PC-9 (cell line): ENCODE measurements around the gene PDE4B. TPM values are rescaled to one million over a fixed set of nuclear protein-coding genes. Genes with fewer than 3 reads are reported as not detected.

Source experiments
- BruUV-seq: library from RNA; stranded (reverse); fragments of 400-500 nt; replicated peaks from 2 replicates; lab custom pipeline; 2021; lab: Mats Ljungman, UMichigan
- CTCF ChIA-PET: fragments of 300-600 bp; sonication (Branson Sonifier 250); formaldehyde crosslinking; loops from one replicate; lab custom pipeline; 2022; ENCODE audit warnings: antibody characterized with exemption; lab: Charles Lee
- POLR2A ChIA-PET: fragments of 300-600 bp; sonication (Branson Sonifier 250); formaldehyde crosslinking; loops from one replicate; lab custom pipeline; 2022; ENCODE audit warnings: antibody characterized with exemption; ENCODE audit not compliant: unreplicated experiment; lab: Charles Lee
- DNase-seq, 2 experiments: peaks; one replicate each; pipeline versions ENCODE4 v3.0.0 to v3.0.0-alpha.2; 2015 to 2022; ENCODE audit warnings: mixed read lengths in 1 of 2
- H2AFZ ChIP-seq: fragments of 200-600 bp; sonication (generic); 2 replicates; pipeline ENCODE4 v1.8.1; 2017; ENCODE audit warnings: antibody characterized with exemption
- H3F3A ChIP-seq: fragments of 200-600 bp; sonication (generic); 2 replicates; pipeline ENCODE4 v1.8.1; 2017; ENCODE audit warnings: antibody characterized with exemption, mild to moderate bottlenecking, low read depth; ENCODE audit not compliant: insufficient read depth
- H3K27ac ChIP-seq: fragments of 200-600 bp; sonication (generic); 2 replicates; pipeline ENCODE4 v1.6.1; 2016; ENCODE audit warnings: mixed run types
- H3K27me3 ChIP-seq: fragments of 200-600 bp; sonication (generic); 2 replicates; pipeline ENCODE4 v1.6.1; 2016; ENCODE audit warnings: low read depth, mixed run types; ENCODE audit not compliant: insufficient read depth
- H3K36me3 ChIP-seq: fragments of 200-600 bp; sonication (generic); 2 replicates; pipeline ENCODE4 v1.6.1; 2016; ENCODE audit warnings: low read depth, mixed run types
- H3K4me1 ChIP-seq: fragments of 200-600 bp; sonication (generic); replicated peaks from 2 replicates; pipeline ENCODE4 v1.6.1; 2016; ENCODE audit warnings: mixed run types; ENCODE audit not compliant: insufficient read depth
- H3K4me2 ChIP-seq: fragments of 200-600 bp; sonication (generic); 2 replicates; pipeline ENCODE4 v1.6.1; 2017; ENCODE audit warnings: mixed run types
- H3K4me3 ChIP-seq: fragments of 200-600 bp; sonication (generic); 2 replicates; pipeline ENCODE4 v1.6.1; 2016; ENCODE audit warnings: mixed run types
- H3K79me2 ChIP-seq: fragments of 200-600 bp; sonication (generic); 2 replicates; pipeline ENCODE4 v1.6.1; 2017; ENCODE audit warnings: low read depth, mixed run types
- H3K9me2 ChIP-seq: fragments of 200-600 bp; sonication (generic); 2 replicates; pipeline ENCODE4 v1.8.1; 2017; ENCODE audit warnings: mild to moderate bottlenecking; ENCODE audit not compliant: insufficient read depth
- H3K9me3 ChIP-seq: fragments of 200-600 bp; sonication (generic); 2 replicates; pipeline ENCODE4 v1.8.1; 2016; ENCODE audit warnings: low read depth; ENCODE audit not compliant: insufficient read depth
- H4K20me1 ChIP-seq: fragments of 200-600 bp; sonication (generic); 2 replicates; pipeline ENCODE4 v1.8.1; 2017; ENCODE audit not compliant: insufficient read depth
- CTCF ChIP-seq: fragments of 200-600 bp; sonication (generic); conservative IDR thresholded peaks from 2 replicates; pipeline ENCODE4 v1.6.1; 2017; ENCODE audit warnings: mixed run types, antibody characterized with exemption, mild to moderate bottlenecking, moderate library complexity
- EZH2 ChIP-seq: fragments of 200-600 bp; sonication (generic); IDR thresholded peaks from 2 replicates; pipeline ENCODE4 v1.8.0; 2017; ENCODE audit warnings: antibody characterized with exemption, low read depth
- intact Hi-C: fragments of 100-400 bp; cut with micrococcal nuclease; formaldehyde crosslinking; loops from one replicate; pipeline ENCODE4 v1.10.0; 2022; ENCODE audit not compliant: unreplicated experiment
- total RNA-seq: library from RNA; stranded (reverse); gene quantifications from 2 replicates; pipeline ENCODE4 v1.2.3, GENCODE V29; 2021

PDE4B gene
- total RNA-seq, 1 experiment from 2014 or later = 1.3 TPM

GRCh38 chr1:66335125-66335524, 542.4 kb downstream of the PDE4B start:
- Histone ChIP-seq H3K4me1 (no peaks in the 10 kb centered on the region), H3K27me3 (no peaks in the 10 kb centered on the region), H3K9me3 (no peaks in the 10 kb centered on the region), H3K9me2 (no peaks in the 10 kb centered on the region), H3K27ac (no peak overlapping the region), H3K36me3 (no peaks in the 10 kb centered on the region), H3K4me3 (no peak overlapping the region), H3F3A (no peaks in the 10 kb centered on the region), H2AFZ (no peak overlapping the region), H3K4me2 (no peak overlapping the region), H3K79me2 (no peaks in the 10 kb centered on the region), H4K20me1 (no peaks in the 10 kb centered on the region)
- no peak for TF ChIP-seq EZH2
- TF ChIP-seq CTCF = no peak
- ChIA-PET CTCF (no interaction called here), POLR2A (no interaction called here)
- intact Hi-C loops = no loop called here
- no TSS peak for BruUV-seq
- DNase-seq = no peak

GRCh38 chr1:66335859-66336640, 543.4 kb downstream of the PDE4B start:
- CTCF ChIA-PET = no interaction called here
- H3K36me3 ChIP-seq = no peaks in the 10 kb centered on the region
- TF ChIP-seq CTCF = no peak
- TF ChIP-seq EZH2 = no peak
- intact Hi-C loops = no loop called here
- POLR2A ChIA-PET = no interaction called here
- H3K4me3 ChIP-seq = no peak overlapping the region
- no peak overlapping the region for H3K27ac ChIP-seq
- no peaks in the 10 kb centered on the region for H3K4me1 ChIP-seq
- H3K79me2 ChIP-seq = no peaks in the 10 kb centered on the region
- H3F3A ChIP-seq = no peaks in the 10 kb centered on the region
- no peaks in the 10 kb centered on the region for H4K20me1 ChIP-seq
- no TSS peak for BruUV-seq
- H2AFZ ChIP-seq = no peak overlapping the region
- no peaks in the 10 kb centered on the region for H3K27me3 ChIP-seq
- DNase-seq = no peak
- no peak overlapping the region for H3K4me2 ChIP-seq
- no peaks in the 10 kb centered on the region for H3K9me2 ChIP-seq
- no peaks in the 10 kb centered on the region for H3K9me3 ChIP-seq

GRCh38 chr1:66336641-66336990, 543.9 kb downstream of the PDE4B start:
- H3K79me2 ChIP-seq = no peaks in the 10 kb centered on the region
- no peak overlapping the region for H3K27ac ChIP-seq
- no peaks in the 10 kb centered on the region for H3K27me3 ChIP-seq
- BruUV-seq = no TSS peak
- H3K4me1 ChIP-seq = no peaks in the 10 kb centered on the region
- H4K20me1 ChIP-seq = no peaks in the 10 kb centered on the region
- H2AFZ ChIP-seq = no peak overlapping the region
- H3K9me3 ChIP-seq = no peaks in the 10 kb centered on the region
- H3K9me2 ChIP-seq = no peaks in the 10 kb centered on the region
- no peaks in the 10 kb centered on the region for H3K36me3 ChIP-seq
- intact Hi-C loops = no loop called here
- TF ChIP-seq CTCF (no peak), EZH2 (no peak)
- POLR2A ChIA-PET = no interaction called here
- H3K4me3 ChIP-seq = no peak overlapping the region
- DNase-seq = no peak
- CTCF ChIA-PET = no interaction called here
- H3K4me2 ChIP-seq = no peak overlapping the region
- no peaks in the 10 kb centered on the region for H3F3A ChIP-seq
